ENCODE results near the gene CNPY1.

CNPY1 gene

GRCh38 chr7:155481764-155482163 is 64.6 kb downstream of the CNPY1 start:
- TF ChIP-seq GATA2 (IDR thresholded peaks at IDR 0.05; ENCODE audit: low read depth, low read length), result no peak
- no peak for TF ChIP-seq GATA3 (IDR thresholded peaks at IDR 0.05; ENCODE audit: low read depth, low read length)

GRCh38 chr7:155477476-155477875 is 68.9 kb downstream of the CNPY1 start:
- TF ChIP-seq GATA2 (IDR thresholded peaks at IDR 0.05; ENCODE audit: low read depth, low read length), result no peak
- TF ChIP-seq GATA3 (IDR thresholded peaks at IDR 0.05; ENCODE audit: low read depth, low read length), result no peak

- TF ChIP-seq GATA3 (IDR thresholded peaks at IDR 0.05; ENCODE audit: low read depth, low read length) (no peak), GATA2 (IDR thresholded peaks at IDR 0.05; ENCODE audit: low read depth, low read length) (no peak)
Observed at GRCh38 chr7:155471718-155472117, 74.6 kb downstream of the CNPY1 start.

GRCh38 chr7:155470686-155471638 is 75.4 kb downstream of the CNPY1 start:
- TF ChIP-seq GATA3 (IDR thresholded peaks at IDR 0.05; ENCODE audit: low read depth, low read length) (no peak), GATA2 (IDR thresholded peaks at IDR 0.05; ENCODE audit: low read depth, low read length) (no peak)

- TF ChIP-seq GATA3 (IDR thresholded peaks at IDR 0.05; ENCODE audit: low read depth, low read length), result no peak
- TF ChIP-seq GATA2 (IDR thresholded peaks at IDR 0.05; ENCODE audit: low read depth, low read length), result no peak
Observed at GRCh38 chr7:155470186-155470487, 76.2 kb downstream of the CNPY1 start.

GRCh38 chr7:155469311-155470185 is 76.8 kb downstream of the CNPY1 start:
- TF ChIP-seq GATA3 (IDR thresholded peaks at IDR 0.05; ENCODE audit: low read depth, low read length) (no peak), GATA2 (IDR thresholded peaks at IDR 0.05; ENCODE audit: low read depth, low read length) (no peak)

GRCh38 chr7:155468785-155469148 is 77.6 kb downstream of the CNPY1 start:
- TF ChIP-seq GATA3 (IDR thresholded peaks at IDR 0.05; ENCODE audit: low read depth, low read length), result no peak
- no peak for TF ChIP-seq GATA2 (IDR thresholded peaks at IDR 0.05; ENCODE audit: low read depth, low read length)

GRCh38 chr7:155467846-155468784 is 78.2 kb downstream of the CNPY1 start:
- TF ChIP-seq GATA2 (IDR thresholded peaks at IDR 0.05; ENCODE audit: low read depth, low read length) (no peak), GATA3 (IDR thresholded peaks at IDR 0.05; ENCODE audit: low read depth, low read length) (no peak)

GRCh38 chr7:155466814-155467733 is 79.3 kb downstream of the CNPY1 start:
- TF ChIP-seq GATA3 (IDR thresholded peaks at IDR 0.05; ENCODE audit: low read depth, low read length) (no peak), GATA2 (IDR thresholded peaks at IDR 0.05; ENCODE audit: low read depth, low read length) (no peak)

GRCh38 chr7:155466142-155466813 is 80.1 kb downstream of the CNPY1 start:
- TF ChIP-seq GATA3 (IDR thresholded peaks at IDR 0.05; ENCODE audit: low read depth, low read length), result no peak
- TF ChIP-seq GATA2 (IDR thresholded peaks at IDR 0.05; ENCODE audit: low read depth, low read length), result no peak

GRCh38 chr7:155465761-155466141 is 80.6 kb downstream of the CNPY1 start:
- TF ChIP-seq GATA3 (IDR thresholded peaks at IDR 0.05; ENCODE audit: low read depth, low read length), result no peak
- TF ChIP-seq GATA2 (IDR thresholded peaks at IDR 0.05; ENCODE audit: low read depth, low read length), result no peak
